HCT116 (cell line): ENCODE measurements around the gene PLCG2. TPM values are rescaled to one million over a fixed set of nuclear protein-coding genes. Genes with fewer than 3 reads are reported as not detected.

Source experiments
- ATAC-seq: fragments of 200-7000 bp; cut with Tn5 transposase; 2 replicates; pipeline ENCODE4 v1.9.1; 2020; ENCODE audit warnings: mild to moderate bottlenecking, moderate library complexity
- BruUV-seq: library from RNA; stranded (reverse); fragments of 400-500 nt; replicated peaks from 2 replicates; lab custom pipeline; 2021; lab: Mats Ljungman, UMichigan
- CTCF ChIA-PET: fragments of 300-600 bp; sonication (Branson Sonifier 250); formaldehyde crosslinking; loops from one replicate; lab custom pipeline; 2021; ENCODE audit warnings: antibody characterized with exemption; lab: Charles Lee
- POLR2A ChIA-PET: fragments of 300-600, 350-600 bp; sonication (Branson Sonifier 250); formaldehyde crosslinking; loops from one replicate; lab custom pipeline; 2021; ENCODE audit warnings: antibody characterized with exemption; lab: Charles Lee
- RAD21 ChIA-PET, 2 experiments: fragments of 300-600 bp; sonication (Branson Sonifier 250); formaldehyde crosslinking; loops; one replicate each; lab custom pipeline; 2023; ENCODE audit warnings: low total read pairs in 2 of 2; ENCODE audit not compliant: uncharacterized antibody in 2 of 2, unreplicated experiment in 2 of 2, low non-redundant PET in 1 of 2; lab: Charles Lee
- DNase-seq: peaks from one replicate; pipeline ENCODE4 v3.0.0-alpha.2; 2010; ENCODE audit warnings: low read depth, low spot score
- H2AFZ ChIP-seq: fragments of 200-600 bp; shearing (Covaris generic), sonication (generic); 2 replicates; pipeline ENCODE4 v1.6.1; 2017; ENCODE audit warnings: low read depth, mixed run types, mixed read lengths, antibody characterized with exemption, low read length; ENCODE audit not compliant: poor library complexity, severe bottlenecking
- H3K27ac ChIP-seq: 2 replicates; pipeline ENCODE4 v1.5.1; 2012; ENCODE audit warnings: low read depth, low read length
- H3K27me3 ChIP-seq: fragments of 200-600 bp; sonication (generic); 2 replicates; pipeline ENCODE4 v1.6.1; 2016; ENCODE audit warnings: mixed run types, low read length, mixed read lengths; ENCODE audit not compliant: insufficient read depth
- H3K36me3 ChIP-seq, 2 experiments: fragments of 200-500 bp in 1 of 2; fragments of 200-600 bp in 1 of 2; sonication (Bioruptor generic) in 1 of 2; sonication (generic) in 1 of 2; 2 replicates each; pipeline versions ENCODE4 v1.5.1 to v1.6.1; 2014 to 2016; ENCODE audit warnings: low read length in 2 of 2, inconsistent platforms in 1 of 2, mixed read lengths in 1 of 2, mixed run types in 1 of 2; ENCODE audit not compliant: insufficient read depth in 2 of 2, control insufficient read depth in 1 of 2
- H3K4me1 ChIP-seq, 2 experiments: fragments of 200-600 bp in 1 of 2; sonication (generic) in 1 of 2; 2 replicates each; pipeline versions ENCODE4 v1.5.1 to v1.6.1; 2012 to 2017; ENCODE audit warnings: low read length in 2 of 2, inconsistent platforms in 1 of 2, mild to moderate bottlenecking in 1 of 2, mixed read lengths in 1 of 2, mixed run types in 1 of 2, moderate library complexity in 1 of 2; ENCODE audit not compliant: insufficient read depth in 2 of 2, control insufficient read depth in 1 of 2
- H3K4me2 ChIP-seq: fragments of 200-600 bp; sonication (generic); 2 replicates; pipeline ENCODE4 v1.6.1; 2017; ENCODE audit warnings: mixed run types, low read length, mixed read lengths
- H3K4me3 ChIP-seq, 2 experiments: fragments of 200-600 bp in 1 of 2; sonication (generic) in 1 of 2; replicated peaks in 1 of 2; 2 replicates each; pipeline ENCODE4 v1.5.1; 2011 to 2016; ENCODE audit warnings: low read length in 2 of 2, control low read depth in 1 of 2, low read depth in 1 of 2, mild to moderate bottlenecking in 1 of 2, mixed read lengths in 1 of 2, mixed run types in 1 of 2
- H3K79me2 ChIP-seq: fragments of 200-600 bp; sonication (generic); 2 replicates; pipeline ENCODE4 v1.6.1; 2017; ENCODE audit warnings: mild to moderate bottlenecking, mixed run types, low read length, moderate library complexity, mixed read lengths; ENCODE audit not compliant: insufficient read depth
- H3K9ac ChIP-seq: fragments of 200-600 bp; sonication (generic); 2 replicates; pipeline ENCODE4 v1.6.1; 2016; ENCODE audit warnings: low read length, mixed read lengths
- H3K9me2 ChIP-seq: fragments of 200-600 bp; sonication (generic), shearing (Covaris generic); 2 replicates; pipeline ENCODE4 v1.6.1; 2017; ENCODE audit warnings: mixed run types, mild to moderate bottlenecking, moderate library complexity; ENCODE audit not compliant: insufficient read depth
- H3K9me3 ChIP-seq, 2 experiments: fragments of 200-500 bp in 1 of 2; fragments of 200-600 bp in 1 of 2; sonication (Bioruptor generic) in 1 of 2; sonication (generic) in 1 of 2; 2 replicates each; pipeline ENCODE4 v1.6.1; 2014 to 2017; ENCODE audit warnings: low read length in 2 of 2, mixed read lengths in 2 of 2, inconsistent platforms in 1 of 2, low read depth in 1 of 2, mild to moderate bottlenecking in 1 of 2, mixed run types in 1 of 2, moderate library complexity in 1 of 2; ENCODE audit not compliant: control insufficient read depth in 1 of 2, insufficient read depth in 1 of 2
- H4K20me1 ChIP-seq: fragments of 200-600 bp; sonication (generic), shearing (Covaris generic); 2 replicates; pipeline ENCODE4 v1.6.1; 2017; ENCODE audit warnings: mixed run types, mild to moderate bottlenecking, moderate library complexity; ENCODE audit not compliant: insufficient read depth
- CEBPB ChIP-seq: IDR thresholded peaks from 2 replicates; pipeline ENCODE4 v1.6.1; 2012; ENCODE audit warnings: low read depth
- ELF1 ChIP-seq: IDR thresholded peaks from 2 replicates; pipeline ENCODE4 v1.6.1; 2012; ENCODE audit warnings: low read depth, borderline replicate concordance
- EZH2 ChIP-seq: fragments of 200-600 bp; sonication (generic); IDR thresholded peaks from 2 replicates; pipeline ENCODE4 v1.6.1; 2017; ENCODE audit warnings: antibody characterized with exemption, mixed run types
- JUND ChIP-seq: IDR thresholded peaks from 2 replicates; pipeline ENCODE4 v1.6.1; 2012
- POLR2A ChIP-seq: IDR thresholded peaks from 2 replicates; pipeline ENCODE4 v1.7.0; 2011; ENCODE audit warnings: borderline replicate concordance; ENCODE audit not compliant: insufficient read depth, insufficient read length; ENCODE audit errors: extremely low read depth
- RAD21 ChIP-seq: IDR thresholded peaks from 2 replicates; pipeline ENCODE4 v1.6.1; 2012; ENCODE audit warnings: low read depth, mild to moderate bottlenecking
- SIN3A ChIP-seq: IDR thresholded peaks from 2 replicates; pipeline ENCODE4 v1.6.1; 2012; ENCODE audit warnings: low read depth
- SP1 ChIP-seq: IDR thresholded peaks from 2 replicates; pipeline ENCODE4 v1.6.1; 2012; ENCODE audit warnings: low read depth
- TCF7L2 ChIP-seq: IDR thresholded peaks from 2 replicates; pipeline ENCODE4 v1.7.0; 2011; ENCODE audit warnings: borderline replicate concordance, inconsistent platforms; ENCODE audit not compliant: insufficient read depth, insufficient read length; ENCODE audit errors: extremely low read depth
- ZFX ChIP-seq: fragments of 450-650 bp; IDR thresholded peaks from 2 replicates; pipeline ENCODE4 v1.6.1; 2017
- intact Hi-C: fragments of 100-400 bp; cut with micrococcal nuclease; formaldehyde crosslinking; loops from 2 replicates; pipeline ENCODE4 v1.10.0; 2022
- total RNA-seq: library from RNA; stranded (reverse); gene quantifications from one replicate; pipeline ENCODE4 v1.2.1, GENCODE V29; 2021; ENCODE audit not compliant: unreplicated experiment

PLCG2 gene
- total RNA-seq, 1 experiment from 2014 or later = 31.2 TPM

- TF ChIP-seq CEBPB = no peak
- TF ChIP-seq RAD21 = no peak
- Histone ChIP-seq H3K4me2 (no peak overlapping the region), H3K9me2 (no peaks in the 10 kb centered on the region), H3K9ac (no peak overlapping the region), H3K9me3 (no peaks in the 10 kb centered on the region), H3K4me3 (no peak overlapping the region), H3K4me1 (no peaks in the 10 kb centered on the region), H3K27ac (no peak overlapping the region), H3K36me3 (peaks cover 0 to 2% of the 10 kb centered on the region in 2 experiments; a peak in 1 of 4 replicates), H2AFZ (no peak overlapping the region), H4K20me1 (no peaks in the 10 kb centered on the region), H3K27me3 (no peaks in the 10 kb centered on the region), H3K79me2 (no peaks in the 10 kb centered on the region)
- CTCF ChIA-PET = interaction anchor here (1.5 kb wide), 1 partner anchor 75 kb away, joined by 4 read pairs; no protein-coding TSS in a partner anchor
- DNase-seq (no peak), ATAC-seq (no peak)
- RAD21 ChIA-PET = no interaction called here
- no TSS peak for BruUV-seq
- intact Hi-C loops = no loop called here
- POLR2A ChIA-PET = no interaction called here
Measured at GRCh38 chr16:81921843-81922584, 142.9 kb downstream of the PLCG2 start.

DNA sequence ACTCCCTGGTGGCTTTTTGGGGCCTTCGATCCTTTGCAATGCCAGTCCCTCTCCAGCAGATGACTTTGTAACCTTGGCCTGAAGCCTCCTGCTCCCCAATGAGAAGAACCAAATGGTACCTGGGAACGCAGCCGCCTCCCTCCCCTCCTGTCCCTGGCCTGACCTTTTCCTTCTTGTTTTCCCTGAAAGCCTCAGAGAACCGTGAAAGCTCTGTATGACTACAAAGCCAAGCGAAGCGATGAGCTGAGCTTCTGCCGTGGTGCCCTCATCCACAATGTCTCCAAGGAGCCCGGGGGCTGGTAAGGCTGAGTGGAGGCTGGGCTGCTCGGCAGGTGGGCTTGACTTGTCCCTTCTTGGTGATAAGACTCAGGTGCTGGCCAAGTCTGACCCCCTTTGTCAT is 144.2 kb downstream of the PLCG2 start:
- TF ChIP-seq SP1 (no peak), CEBPB (no peak), JUND (no peak), POLR2A (no peak), SIN3A (no peak), ZFX (no peak), ELF1 (no peak), EZH2 (no peak), TCF7L2 (no peak)
- ChIA-PET CTCF (interaction anchor here (1.5 kb wide), 1 partner anchor 74 kb away, joined by 4 read pairs; no protein-coding TSS in a partner anchor), POLR2A (no interaction called here), RAD21 (no interaction called here)
- no peaks in the 10 kb centered on the region for H3K9me3 ChIP-seq
- H3K27ac ChIP-seq = no peak overlapping the region
- H3K36me3 ChIP-seq = peaks cover 0 to 2% of the 10 kb centered on the region in 2 experiments; a peak in 1 of 4 replicates
- H3K9me2 ChIP-seq = no peaks in the 10 kb centered on the region
- H3K79me2 ChIP-seq = no peaks in the 10 kb centered on the region
- H3K4me2 ChIP-seq = no peak overlapping the region
- no peak for ATAC-seq
- intact Hi-C loops = no loop called here
- DNase-seq = no peak
- H3K4me1 ChIP-seq = peaks cover 0 to 1% of the 10 kb centered on the region in 2 experiments; a peak in 2 of 4 replicates
- no peak overlapping the region for H3K4me3 ChIP-seq
- no peaks in the 10 kb centered on the region for H3K27me3 ChIP-seq
- BruUV-seq = no TSS peak
- no peaks in the 10 kb centered on the region for H4K20me1 ChIP-seq
- no peak overlapping the region for H2AFZ ChIP-seq
- no peak overlapping the region for H3K9ac ChIP-seq
